Right renal cortex interstitium (tissue), 3 donors: ENCODE results near the gene NCAM1. TPM values are rescaled to one million over a fixed set of nuclear protein-coding genes. Genes with fewer than 3 reads are reported as not detected.

Source experiments
- DNase-seq, 3 donors: peaks; one replicate each; pipeline ENCODE4 v3.0.0-alpha.2; 2013; ENCODE audit warnings: low read depth in 3 of 3, low spot score in 2 of 3
- polyA plus RNA-seq, 3 donors: library from polyadenylated mRNA; unstranded; fragments of 120-200 nt; gene quantifications; one replicate each; pipeline ENCODE4 v1.2.1, GENCODE V29; 2013; ENCODE audit not compliant: insufficient read length in 3 of 3

NCAM1 gene
- polyA plus RNA-seq, 3 donors = 69.3 to 84.4 (median 72.5) TPM

DNA sequence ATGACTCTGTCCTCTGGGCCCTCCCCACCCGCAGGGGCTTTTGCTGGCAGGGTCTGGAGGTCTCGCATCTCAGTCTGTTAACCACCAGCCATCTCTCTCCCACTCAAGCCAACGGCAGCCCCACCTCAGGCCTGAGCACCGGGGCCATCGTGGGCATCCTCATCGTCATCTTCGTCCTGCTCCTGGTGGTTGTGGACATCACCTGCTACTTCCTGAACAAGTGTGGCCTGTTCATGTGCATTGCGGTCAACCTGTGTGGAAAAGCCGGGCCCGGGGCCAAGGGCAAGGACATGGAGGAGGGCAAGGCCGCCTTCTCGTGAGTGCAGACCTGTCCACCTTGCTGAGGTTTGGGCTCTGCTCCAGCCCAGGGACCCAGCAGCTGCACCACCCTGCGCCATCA, 308.9 kb downstream of the NCAM1 start:
- no peak for DNase-seq

DNA sequence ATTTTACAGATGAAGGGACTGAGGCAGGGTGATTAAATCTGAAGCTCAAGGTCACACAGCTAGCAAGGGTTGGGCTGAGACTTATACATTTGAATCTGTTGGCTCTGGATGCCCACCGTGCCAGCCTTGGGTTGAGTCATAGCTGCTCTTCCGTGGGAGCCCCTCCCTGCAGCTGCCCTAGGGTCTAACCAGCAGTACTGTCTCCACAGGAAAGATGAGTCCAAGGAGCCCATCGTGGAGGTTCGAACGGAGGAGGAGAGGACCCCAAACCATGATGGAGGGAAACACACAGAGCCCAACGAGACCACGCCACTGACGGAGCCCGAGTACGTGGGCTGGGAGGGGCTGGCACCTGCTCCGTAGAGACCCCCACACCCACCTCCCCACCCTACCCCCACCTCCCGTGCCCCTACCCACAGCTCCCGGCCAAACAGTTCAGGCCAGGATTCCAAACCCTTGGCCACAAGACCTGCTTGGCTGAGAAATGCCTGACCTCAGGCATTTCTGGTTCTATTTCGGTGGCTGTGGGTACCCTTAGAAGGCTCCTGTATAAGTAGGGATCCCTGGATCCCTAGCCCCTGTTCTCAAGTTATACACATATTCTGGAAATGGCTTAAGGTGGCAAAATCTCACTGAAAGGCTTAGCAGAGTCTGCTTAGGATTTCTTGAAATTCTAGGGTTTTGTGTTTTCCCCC, 310.5 kb downstream of the NCAM1 start:
- no peak for DNase-seq

DNA sequence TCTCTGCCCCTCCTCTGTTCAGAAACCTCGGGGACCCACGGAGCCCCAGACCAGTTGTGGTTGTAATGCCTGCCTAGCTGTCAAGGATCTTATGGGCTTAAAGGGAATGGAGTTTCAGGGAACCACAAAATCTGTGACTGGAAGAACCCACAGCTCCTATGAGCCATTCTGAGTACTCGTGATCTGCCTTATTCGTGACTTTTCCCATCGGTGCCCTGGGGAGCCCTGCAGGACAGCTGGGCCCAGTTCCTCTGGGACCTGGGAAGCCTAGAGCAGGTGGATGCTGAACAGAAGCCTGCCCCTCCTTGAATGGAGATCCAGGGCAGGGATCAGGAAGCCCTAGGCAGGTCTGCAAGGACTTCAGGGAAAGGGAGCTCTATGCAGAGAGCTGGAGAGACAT, 311.1 kb downstream of the NCAM1 start:
- DNase-seq = no peak

DNA sequence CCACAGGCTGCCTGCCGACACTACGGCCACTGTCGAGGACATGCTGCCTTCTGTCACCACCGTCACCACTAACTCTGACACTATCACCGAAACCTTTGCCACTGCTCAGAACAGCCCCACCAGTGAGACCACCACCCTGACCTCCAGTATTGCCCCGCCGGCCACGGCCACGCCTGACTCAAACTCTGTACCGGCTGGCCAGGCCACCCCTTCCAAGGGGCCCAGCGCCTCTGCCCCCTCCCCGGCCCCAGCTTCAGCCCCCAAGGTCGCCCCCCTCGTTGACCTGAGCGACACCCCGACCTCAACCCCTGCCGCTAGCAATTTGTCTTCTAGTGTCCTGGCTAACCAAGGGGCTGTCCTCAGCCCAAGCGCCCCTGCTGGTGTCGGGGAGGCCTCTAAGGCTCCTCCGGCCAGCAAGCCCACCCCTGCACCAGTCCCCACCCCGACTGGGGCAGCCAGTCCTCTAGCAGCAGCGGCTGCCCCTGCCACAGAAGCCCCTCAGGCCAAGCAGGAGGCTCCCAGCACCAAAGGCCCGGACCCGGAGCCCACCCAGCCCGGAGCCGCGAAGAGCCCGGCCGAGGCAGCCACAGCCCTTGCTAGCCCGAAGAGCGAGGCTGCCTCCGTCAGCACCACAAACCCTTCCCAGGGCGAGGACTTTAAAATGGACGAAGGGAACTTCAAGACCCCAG, 311.9 kb downstream of the NCAM1 start:
- DNase-seq = no peak

DNA sequence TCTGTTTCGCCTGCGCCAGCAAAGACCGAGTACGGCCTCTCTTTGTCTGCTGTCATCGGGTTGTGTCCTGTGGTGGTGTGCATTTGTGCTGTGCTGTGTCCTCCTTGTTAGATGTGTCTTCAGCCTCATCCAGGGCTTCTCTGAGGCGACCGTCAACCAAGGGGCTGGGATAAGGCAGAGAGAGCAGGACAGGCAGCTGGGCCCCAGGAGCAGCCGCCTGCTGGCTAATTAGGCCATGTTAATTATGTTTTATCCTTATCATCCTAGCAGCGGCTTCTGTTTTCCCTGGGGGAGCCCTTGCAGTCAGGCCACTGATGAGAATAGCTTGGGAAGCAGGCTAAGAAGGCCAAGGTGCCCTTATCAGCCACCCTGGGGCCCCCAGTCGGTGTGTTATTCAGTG, 312.5 kb downstream of the NCAM1 start:
- DNase-seq = no peak

DNA sequence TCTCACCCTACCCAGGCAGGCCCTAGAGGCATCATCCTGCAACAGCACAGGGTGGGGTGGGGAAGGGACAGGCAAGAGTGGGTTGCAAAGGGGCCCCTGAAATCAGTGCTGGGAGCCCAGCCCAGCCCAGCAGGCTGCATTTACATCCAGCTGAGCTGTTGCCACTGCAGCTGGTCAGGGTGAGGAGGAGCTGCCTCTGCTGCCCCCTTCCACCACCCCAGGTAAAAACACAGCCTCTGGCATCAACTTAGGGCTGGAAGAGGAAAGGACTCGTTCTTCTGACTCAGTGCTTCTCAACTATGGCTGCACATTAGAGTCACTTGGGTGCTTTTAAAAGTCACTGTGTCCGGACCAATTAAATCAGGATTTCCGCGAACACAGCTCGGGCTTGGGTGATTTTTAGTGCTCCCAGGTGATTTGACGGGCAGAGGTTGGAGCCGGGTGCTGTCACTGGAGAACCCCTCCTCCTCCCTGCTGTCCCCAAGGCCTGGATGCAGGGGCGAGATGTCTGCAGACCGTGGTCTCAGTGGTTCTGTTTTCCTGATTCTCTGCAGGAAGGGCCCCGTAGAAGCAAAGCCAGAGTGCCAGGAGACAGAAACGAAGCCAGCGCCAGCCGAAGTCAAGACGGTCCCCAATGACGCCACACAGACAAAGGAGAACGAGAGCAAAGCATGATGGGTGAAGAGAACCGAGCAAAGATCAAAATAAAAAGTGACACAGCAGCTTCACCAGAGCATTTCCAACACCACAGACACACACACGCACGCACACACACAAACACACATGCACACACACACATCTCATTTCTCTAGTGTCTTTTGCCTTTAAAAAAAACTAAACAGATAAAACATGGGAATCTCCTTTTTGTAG, 313.7 kb downstream of the NCAM1 start:
- DNase-seq = no peak

DNA sequence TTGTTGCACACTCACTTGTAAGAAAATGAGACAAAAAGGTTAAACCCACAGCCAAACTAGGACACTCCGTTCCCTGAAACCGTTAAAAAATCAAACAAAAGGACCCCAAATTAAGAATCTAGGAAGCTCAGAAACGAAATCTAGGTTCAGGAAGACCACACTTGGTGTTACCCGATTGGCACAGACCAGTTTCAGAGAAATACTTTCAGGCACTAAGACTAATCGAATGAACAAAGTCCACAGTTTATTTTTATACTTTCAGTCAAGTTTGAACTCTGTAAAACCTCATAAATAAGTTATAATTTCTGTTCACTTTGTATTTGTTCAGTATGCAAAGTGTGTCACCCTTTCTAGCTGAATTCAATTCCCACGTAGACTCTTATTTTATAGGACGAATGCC, 314.4 kb downstream of the NCAM1 start:
- DNase-seq = no peak

DNA sequence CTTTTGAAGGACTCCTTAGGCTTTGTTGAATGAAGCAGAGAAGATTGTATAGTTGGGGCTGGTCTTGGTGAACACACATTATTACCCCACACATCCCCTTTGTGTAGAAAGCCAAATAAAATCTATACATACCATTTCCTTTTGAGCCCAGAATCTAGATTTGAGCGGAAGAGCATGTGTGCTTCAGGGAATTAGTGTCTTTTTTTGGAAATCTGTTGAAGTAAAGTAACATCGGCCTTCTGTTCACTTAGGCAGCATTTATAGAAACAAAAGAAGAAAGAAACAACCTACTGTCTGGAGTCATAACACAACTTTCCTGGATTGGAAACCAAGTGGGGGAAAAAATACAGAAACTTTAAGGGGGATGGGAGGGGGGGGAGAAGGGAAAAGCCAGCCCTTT, 315.2 kb downstream of the NCAM1 start:
- no peak for DNase-seq

DNA sequence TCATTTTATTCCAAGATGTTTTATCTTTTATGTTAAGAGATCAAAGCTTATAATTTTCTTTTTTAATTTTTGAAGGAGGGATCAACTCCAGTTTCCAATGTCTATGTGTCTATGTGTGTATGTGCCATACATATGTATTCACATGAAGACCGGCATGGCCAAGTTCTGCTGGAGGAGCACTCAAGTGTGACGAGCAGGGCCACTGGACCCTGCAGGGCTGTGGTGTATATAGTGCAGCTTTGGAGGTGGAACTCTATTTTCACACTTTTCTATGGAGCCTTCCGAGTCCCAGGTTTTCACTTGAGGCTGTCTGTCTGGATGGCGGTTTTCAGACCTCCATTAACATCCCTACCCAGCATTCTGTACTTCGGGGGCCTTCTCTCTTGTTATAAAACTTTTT, 316.7 kb downstream of the NCAM1 start:
- no peak for DNase-seq

DNA sequence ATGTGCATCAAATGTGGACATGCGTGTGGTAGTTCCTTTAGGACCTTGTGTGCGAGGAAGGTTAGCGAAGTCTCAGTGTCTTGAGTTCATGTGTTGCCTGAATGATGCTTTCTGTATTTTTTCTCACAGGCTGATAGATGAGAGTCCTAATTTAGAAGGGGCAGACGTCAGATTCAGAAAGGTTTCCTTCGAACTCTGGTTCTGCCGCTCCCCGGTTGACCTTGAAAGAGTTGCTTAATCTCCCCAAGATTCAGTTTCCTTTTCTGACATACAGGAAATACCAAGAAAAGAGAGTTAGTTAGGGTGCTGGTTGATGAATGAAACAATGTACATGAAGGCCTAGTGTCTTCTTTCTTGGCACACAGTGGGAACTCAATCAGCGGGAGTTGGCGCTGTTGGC, 317.3 kb downstream of the NCAM1 start:
- no peak for DNase-seq

DNA sequence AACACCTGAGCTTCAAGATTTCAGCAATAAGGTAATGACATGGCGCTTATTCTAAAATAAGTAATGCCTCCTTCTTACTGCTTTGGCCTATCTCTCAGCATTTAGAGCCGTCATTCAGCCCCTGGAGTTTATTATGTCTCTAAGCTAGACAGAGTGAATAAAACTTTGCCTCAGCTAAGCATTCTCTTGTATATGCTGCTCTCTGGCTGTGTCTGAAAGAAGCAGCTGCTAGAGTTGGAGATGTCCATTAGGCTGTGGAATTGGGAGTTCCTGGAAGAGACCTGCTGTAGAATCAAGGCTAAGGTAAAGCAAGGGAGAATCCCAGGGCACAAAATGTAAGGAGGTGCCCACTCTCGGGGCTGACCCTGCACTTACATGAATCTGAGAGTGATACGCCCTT, 317.7 kb downstream of the NCAM1 start:
- no peak for DNase-seq

DNA sequence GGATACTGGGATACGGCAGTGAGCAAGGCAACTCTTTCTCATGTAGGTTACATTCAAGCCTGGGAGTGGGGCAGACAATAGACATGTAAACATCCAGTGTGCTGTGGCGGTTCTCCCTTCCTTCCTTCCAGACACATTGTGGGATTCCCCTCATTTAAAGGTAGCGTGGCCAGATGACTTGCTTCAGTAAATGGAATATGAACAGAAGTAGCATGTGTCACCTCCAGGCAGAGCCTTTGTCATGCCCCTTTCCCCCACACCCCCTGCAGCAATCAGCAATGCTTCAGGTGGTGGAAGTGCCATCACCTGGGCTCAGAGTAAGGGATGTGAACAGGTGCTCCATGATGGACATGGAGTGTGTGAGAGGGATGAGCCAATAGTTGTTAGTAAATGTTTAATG, 318.4 kb downstream of the NCAM1 start:
- DNase-seq = no peak

DNA sequence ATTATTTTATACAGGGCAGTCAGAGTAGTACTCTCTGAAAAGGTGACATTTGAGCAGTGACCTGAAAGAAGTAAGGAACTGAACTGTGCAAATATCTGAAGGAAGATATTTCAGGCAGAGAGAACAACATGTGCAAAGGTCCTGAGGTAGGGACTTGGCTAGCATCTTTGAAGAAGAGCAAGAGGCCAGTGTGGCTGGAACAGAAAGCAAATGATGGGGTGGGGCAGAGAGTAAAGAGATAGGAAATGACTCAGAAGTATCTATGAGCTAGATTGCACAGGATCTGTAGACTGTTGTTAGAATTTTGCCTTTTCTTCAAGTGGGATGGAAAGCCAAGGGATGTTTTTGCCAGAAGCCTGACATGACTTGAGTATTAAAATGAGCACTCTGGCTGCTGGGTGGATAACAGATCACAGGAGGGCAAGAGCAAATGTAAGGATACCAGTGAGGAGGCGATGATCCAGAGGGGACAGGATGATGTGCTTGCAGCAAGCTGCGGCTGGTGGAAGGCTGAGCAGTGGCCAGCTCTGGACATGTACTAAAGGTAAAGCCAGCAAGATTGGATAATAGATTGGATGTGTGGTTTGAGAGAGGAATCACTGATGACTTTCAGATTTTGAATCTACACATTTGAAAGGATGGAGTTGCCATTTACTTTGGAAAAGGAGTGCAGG, 320.0 kb downstream of the NCAM1 start:
- DNase-seq = no peak

DNA sequence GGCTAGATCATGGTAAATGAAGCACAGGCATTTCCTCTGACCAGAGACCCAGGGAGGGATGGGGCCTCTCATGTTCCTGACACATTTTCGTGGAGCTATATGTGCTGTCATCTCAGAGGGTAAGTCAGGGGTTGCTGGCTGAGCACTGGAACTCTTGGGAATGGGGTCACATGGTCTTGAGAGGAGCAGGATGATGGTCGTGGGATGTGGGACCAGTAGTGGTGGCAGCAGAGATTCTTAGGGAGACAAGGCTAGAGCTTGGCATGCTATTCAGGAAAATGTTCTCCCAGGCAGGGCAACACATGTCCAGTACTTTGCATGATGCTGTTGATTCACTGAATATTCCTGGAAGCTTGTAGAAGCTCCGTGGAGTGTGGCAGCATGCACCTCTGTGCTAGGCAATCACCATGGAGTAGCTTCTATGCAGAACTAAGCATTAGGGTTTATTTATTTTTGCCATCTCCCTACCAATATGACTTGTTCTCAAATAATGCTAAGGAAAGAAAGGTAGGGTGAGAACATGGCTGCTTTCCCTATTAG, 321.7 kb downstream of the NCAM1 start:
- DNase-seq = no peak

DNA sequence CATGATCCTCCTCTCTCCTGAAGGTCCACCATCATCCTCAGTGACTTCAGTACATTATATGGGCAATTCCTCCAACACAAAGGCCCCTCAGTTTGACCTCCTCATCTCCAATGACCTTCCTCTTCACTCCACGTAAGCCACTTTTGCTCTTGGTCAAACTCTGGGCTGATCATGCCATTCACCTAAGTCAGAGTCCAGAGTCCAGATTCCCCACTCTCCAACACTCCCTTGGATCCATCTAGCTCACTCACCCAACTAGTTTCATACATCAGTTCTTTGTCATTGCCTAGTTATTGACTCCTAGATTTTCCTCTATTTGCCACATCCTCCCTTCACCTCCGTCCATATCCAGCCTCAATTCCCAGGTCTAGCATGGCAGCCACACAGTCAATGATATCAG, 322.7 kb downstream of the NCAM1 start:
- DNase-seq = no peak

DNA sequence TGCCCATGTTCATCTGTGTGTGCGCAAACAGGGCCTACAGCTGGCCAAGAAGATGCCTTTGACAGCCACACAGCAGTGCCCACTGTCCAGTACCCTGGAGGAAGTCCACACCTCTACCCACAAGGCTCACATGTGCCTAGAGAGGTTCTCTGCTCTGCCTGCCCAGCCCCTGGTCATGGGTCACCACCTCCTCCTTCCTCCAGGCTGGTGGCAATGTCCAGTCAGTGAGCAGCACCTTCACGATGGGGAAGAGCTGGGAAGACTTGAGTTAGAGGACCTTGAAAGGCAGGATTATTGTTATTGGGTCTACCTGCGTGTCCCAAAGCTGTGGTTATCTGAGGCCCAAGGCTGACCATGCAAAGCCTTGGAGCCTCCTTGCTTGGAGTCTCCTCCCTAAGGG, 324.8 kb downstream of the NCAM1 start:
- no peak for DNase-seq

DNA sequence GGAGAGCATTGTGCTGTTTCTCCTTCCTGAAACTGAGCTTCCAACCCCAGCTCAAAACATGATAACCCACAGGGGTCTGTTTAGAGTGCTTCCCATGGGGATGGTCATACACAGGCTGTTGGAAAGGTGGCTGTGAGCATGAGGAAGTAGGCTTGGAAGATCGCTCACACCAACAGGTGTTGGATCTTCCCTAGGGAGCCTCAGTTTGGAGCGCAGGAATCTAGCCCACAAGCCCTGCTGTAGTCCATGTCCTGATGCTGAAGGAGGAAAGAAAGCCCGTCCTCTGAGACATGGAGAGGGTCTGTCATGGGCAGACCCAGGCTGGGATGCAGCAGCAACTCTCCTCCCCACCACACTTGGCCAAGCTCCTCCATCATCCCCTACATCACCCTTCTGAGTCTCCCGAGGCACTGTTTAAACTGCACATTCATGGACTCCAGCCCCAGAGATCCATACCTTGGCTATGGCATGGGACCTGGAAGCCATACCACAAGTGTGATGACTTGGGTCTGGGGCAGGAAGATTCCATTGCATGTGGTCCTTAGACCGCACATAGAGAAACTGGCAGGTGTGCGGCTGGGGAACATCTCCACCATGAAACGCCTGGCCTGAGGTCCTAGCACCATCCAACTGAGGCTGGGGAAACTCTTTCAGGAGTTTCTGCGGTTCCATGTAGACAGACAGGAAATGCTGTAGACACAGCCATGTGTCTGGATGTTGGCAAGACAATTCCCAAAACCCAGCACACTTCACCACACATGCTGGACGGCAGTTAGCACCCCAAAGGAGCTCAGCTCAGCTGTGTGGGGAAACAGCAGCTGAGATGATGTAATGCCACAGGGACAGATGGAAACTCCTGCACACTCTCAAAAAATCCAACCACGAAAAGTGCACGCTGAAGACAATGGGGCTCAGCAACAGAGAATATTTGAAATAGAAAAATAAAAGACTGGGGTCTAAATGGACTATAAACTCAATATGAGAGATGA, 325.6 kb downstream of the NCAM1 start:
- DNase-seq = no peak

DNA sequence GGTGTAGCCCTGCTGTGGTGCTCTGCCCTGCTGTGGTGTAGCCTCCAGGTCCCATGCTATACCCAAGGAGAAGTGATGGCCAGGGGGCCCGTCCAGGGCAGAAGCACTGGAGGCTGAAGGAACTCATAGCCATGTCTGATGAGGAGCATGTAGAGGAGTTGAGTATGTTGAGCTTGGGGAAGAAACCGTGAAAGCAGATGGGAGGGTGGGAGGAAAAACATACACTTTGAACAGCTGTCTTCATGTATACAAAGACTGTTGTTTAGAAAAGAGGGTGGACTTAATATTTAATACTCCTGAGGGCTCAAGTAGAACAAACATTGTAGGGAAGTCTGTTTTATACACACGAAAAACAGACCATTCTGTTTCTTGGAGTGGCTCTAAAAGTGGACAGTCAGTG, 326.6 kb downstream of the NCAM1 start:
- no peak for DNase-seq

DNA sequence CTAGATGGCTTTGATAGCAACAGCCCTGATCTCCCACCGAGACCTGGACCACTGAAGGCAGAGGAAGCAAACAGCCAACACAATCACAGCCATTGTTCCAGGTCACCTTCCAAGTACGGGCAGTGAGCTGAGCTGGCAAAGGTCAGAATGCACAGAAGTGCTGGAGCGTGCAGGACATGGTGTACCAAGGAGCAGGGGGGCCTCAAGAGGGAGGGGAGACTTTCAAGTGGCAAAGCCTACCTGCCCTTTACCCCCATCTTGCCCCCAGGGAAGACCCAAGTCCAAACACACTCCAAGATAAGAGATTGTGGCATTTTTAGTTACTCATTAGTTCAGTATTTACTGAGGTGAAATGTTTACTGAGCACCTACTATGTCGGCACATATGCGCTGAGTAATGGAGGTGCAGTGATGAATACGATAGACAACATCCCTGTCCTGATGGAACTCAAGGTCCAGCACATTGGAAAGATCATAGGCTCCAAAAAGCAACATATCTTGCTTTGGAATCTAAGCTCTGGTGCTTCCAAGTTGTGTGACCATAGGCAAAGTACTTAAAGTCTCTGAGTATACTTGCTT, 327.2 kb downstream of the NCAM1 start:
- DNase-seq = no peak
